Muscle layer of colon (tissue), 2 donors: ENCODE measurements around the gene CTNNA3.

Experiments
- H3K27ac ChIP-seq: one replicate; pipeline ENCODE4 v1.7.0; 2013; ENCODE audit warnings: low read depth, mild to moderate bottlenecking, low read length, moderate library complexity
- H3K27me3 ChIP-seq, 2 donors: one replicate each; pipeline ENCODE4 v1.7.0; 2013; ENCODE audit warnings: low read length in 2 of 2, mild to moderate bottlenecking in 2 of 2; ENCODE audit not compliant: insufficient read depth in 2 of 2, control insufficient read depth in 1 of 2
- H3K36me3 ChIP-seq: one replicate; pipeline ENCODE4 v1.7.0; 2013; ENCODE audit warnings: mild to moderate bottlenecking, low read length; ENCODE audit not compliant: insufficient read depth
- H3K4me1 ChIP-seq: one replicate; pipeline ENCODE4 v1.7.0; 2013; ENCODE audit warnings: mild to moderate bottlenecking, low read length; ENCODE audit not compliant: insufficient read depth
- H3K4me3 ChIP-seq, 2 donors: one replicate each; pipeline ENCODE4 v1.7.0; 2013; ENCODE audit warnings: low read length in 2 of 2, low read depth in 1 of 2, mild to moderate bottlenecking in 1 of 2, moderate library complexity in 1 of 2
- H3K9ac ChIP-seq: one replicate; pipeline ENCODE4 v1.7.0; 2013; ENCODE audit warnings: low read length
- H3K9me3 ChIP-seq: one replicate; pipeline ENCODE4 v1.7.0; 2013; ENCODE audit warnings: mild to moderate bottlenecking, low read length
- donor health status: abdominal sarcoma.
- donor health status: Adenocarcinoma of cecum.

The CTNNA3 gene

GRCh38 chr10:66463611-66464010, 1232.4 kb downstream of the CTNNA3 start:
- H3K36me3 ChIP-seq, result no peaks in the 10 kb centered on the region

DNA sequence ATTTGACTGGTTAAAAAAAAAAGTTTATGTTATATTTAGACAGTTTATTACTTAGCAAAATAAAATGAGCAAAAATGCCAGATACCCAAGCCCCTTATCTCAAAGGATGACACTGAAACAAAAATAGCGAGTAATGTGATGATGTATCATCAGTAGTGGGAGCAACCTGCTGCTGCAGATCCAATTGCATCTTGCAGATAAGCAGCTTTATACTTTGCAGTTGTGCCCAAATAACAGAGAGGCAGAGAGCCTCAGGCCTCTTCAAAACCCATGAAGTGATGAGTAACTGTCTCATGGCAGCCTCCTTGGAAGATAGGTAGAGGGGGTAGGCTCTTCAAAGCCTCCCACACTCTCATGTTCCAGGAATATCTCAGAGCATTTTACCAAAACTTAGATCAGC, 1238.4 kb downstream of the CTNNA3 start:
- no peak overlapping the region for H3K27ac ChIP-seq
- H3K4me1 ChIP-seq, result no peaks in the 10 kb centered on the region
- H3K9me3 ChIP-seq, result no peaks in the 10 kb centered on the region
- no peak overlapping the region for H3K4me3 ChIP-seq
- no peaks in the 10 kb centered on the region for H3K36me3 ChIP-seq
- H3K9ac ChIP-seq, result no peak overlapping the region
- H3K27me3 ChIP-seq, result no peaks in the 10 kb centered on the region

More at GRCh38 chr10:66463611-66464010, 1232.4 kb downstream of the CTNNA3 start:
- Histone ChIP-seq H3K9ac (no peak overlapping the region), H3K27ac (no peak overlapping the region), H3K9me3 (no peaks in the 10 kb centered on the region), H3K4me1 (no peaks in the 10 kb centered on the region), H3K27me3 (no peaks in the 10 kb centered on the region), H3K4me3 (no peak overlapping the region)

DNA sequence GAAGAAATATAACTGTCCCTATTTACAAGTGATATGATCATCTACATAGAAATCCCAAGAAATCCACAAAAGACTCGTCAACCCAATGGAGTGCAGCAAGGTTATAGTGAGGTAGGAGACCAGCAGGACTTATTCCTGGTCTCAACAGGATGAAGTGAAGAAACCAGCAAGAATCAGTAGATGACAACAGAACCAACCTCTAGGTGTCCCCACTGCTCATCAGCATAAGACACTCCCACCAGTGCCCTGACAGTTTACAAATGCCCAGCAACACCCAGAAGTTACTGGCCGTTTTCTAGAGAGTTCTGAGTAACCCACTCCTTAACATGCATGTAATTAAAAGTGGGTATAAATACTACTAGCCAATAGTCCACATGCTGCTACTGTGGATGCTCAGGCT, 1240.7 kb downstream of the CTNNA3 start:
- Histone ChIP-seq H3K4me1 (no peaks in the 10 kb centered on the region), H3K4me3 (no peak overlapping the region), H3K36me3 (no peaks in the 10 kb centered on the region), H3K9ac (no peak overlapping the region), H3K27me3 (no peaks in the 10 kb centered on the region), H3K27ac (no peak overlapping the region), H3K9me3 (no peaks in the 10 kb centered on the region)

DNA sequence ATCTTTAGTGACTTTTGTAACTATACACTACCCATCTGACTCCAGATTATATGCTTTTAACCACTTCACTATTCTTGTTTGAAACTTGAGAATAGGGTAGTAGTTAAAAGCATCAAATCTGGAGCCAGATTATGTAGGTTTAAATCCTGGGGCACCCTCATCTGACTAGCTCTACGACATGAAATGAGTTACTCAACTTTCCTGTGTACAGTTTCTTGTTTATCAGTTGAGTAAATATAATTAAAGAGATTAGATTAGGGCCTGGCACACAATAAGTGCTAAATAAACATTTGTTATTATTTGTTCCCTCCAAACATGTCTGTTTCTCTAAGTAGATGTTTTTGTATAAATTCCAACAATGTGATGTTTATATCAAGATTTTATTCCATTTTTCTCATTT, 1255.4 kb downstream of the CTNNA3 start:
- H3K36me3 ChIP-seq, result no peaks in the 10 kb centered on the region
- no peaks in the 10 kb centered on the region for H3K27me3 ChIP-seq
- H3K4me3 ChIP-seq, result no peak overlapping the region
- H3K9ac ChIP-seq, result no peak overlapping the region
- no peaks in the 10 kb centered on the region for H3K9me3 ChIP-seq
- H3K27ac ChIP-seq, result no peak overlapping the region
- no peaks in the 10 kb centered on the region for H3K4me1 ChIP-seq

- no peak overlapping the region for H3K27ac ChIP-seq
- H3K36me3 ChIP-seq, result no peaks in the 10 kb centered on the region
- H3K4me3 ChIP-seq, result no peak overlapping the region
- H3K9ac ChIP-seq, result no peak overlapping the region
- H3K9me3 ChIP-seq, result no peaks in the 10 kb centered on the region
- H3K27me3 ChIP-seq, result no peaks in the 10 kb centered on the region
- H3K4me1 ChIP-seq, result no peaks in the 10 kb centered on the region
Measured at GRCh38 chr10:66414943-66415342, 1281.1 kb downstream of the CTNNA3 start.

DNA sequence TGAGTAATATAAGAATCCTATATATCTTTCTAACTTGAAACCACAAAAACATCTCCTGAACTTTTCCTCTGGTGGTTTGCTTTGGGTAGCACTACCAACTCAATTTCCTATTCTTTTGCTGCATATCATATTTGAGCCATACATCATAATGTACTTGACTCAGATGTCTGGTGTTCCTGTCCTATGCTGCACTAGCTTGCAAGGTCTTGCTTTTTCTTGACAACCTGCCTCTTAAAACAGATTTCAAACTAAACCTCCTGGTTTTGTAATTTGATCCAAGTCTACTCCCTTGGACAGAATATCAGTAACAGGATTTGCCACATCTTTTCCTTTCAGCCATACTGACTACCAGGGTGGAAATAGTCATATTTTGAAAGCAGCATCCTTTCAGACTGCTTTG, 1290.4 kb downstream of the CTNNA3 start:
- H3K9ac ChIP-seq, result no peak overlapping the region
- no peaks in the 10 kb centered on the region for H3K9me3 ChIP-seq
- H3K36me3 ChIP-seq, result no peaks in the 10 kb centered on the region
- no peak overlapping the region for H3K4me3 ChIP-seq
- no peaks in the 10 kb centered on the region for H3K4me1 ChIP-seq
- H3K27me3 ChIP-seq, result no peaks in the 10 kb centered on the region
- H3K27ac ChIP-seq, result no peak overlapping the region

DNA sequence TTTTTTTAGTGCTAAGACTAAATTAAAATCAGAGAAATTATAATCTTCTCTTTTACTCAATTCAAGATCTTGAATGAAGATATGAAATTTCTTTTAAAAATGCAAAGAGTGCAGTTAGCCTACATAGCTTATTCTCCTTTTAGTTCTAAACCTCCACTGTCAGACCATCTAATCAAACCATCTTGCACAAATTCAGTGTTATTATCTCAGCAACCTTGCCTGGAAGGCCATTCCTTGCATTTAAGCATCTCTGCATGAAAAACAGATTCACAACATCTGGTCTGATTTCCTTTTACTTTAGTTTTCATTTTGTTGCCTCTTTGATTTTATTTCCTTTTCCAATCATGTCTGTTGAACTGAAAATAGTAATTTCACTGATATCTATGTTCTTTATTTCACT, 1297.3 kb downstream of the CTNNA3 start:
- no peaks in the 10 kb centered on the region for H3K27me3 ChIP-seq

GRCh38 chr10:66394342-66395063, 1301.5 kb downstream of the CTNNA3 start:
- Histone ChIP-seq H3K4me3 (no peak overlapping the region), H3K9ac (no peak overlapping the region), H3K9me3 (no peaks in the 10 kb centered on the region), H3K27ac (no peak overlapping the region), H3K36me3 (no peaks in the 10 kb centered on the region), H3K27me3 (no peaks in the 10 kb centered on the region), H3K4me1 (no peaks in the 10 kb centered on the region)

More for the DNA sequence above, 1297.3 kb downstream of the CTNNA3 start:
- no peak overlapping the region for H3K27ac ChIP-seq
- H3K4me3 ChIP-seq, result no peak overlapping the region
- H3K9me3 ChIP-seq, result no peaks in the 10 kb centered on the region
- H3K4me1 ChIP-seq, result no peaks in the 10 kb centered on the region
- no peaks in the 10 kb centered on the region for H3K36me3 ChIP-seq
- no peak overlapping the region for H3K9ac ChIP-seq

DNA sequence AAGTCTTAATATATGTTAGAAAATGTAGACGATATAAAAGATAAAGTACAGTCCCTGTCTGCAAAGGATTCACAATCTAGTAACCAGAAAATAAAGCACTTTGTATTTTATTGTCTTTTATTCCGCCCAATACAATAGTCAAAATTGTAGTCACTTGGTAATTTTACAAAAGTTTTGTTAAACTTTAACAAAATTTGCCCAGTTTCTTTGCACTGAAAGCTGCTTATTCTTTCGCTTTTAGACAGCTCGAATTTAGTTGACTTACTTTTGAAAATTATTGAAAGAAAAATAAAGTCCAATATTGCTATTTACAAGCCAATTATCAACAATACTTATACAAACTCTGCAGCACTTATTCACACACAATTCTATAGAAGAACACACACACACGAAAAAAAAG, 1305.1 kb downstream of the CTNNA3 start:
- no peaks in the 10 kb centered on the region for H3K36me3 ChIP-seq
- no peaks in the 10 kb centered on the region for H3K27me3 ChIP-seq
- H3K27ac ChIP-seq, result no peak overlapping the region
- H3K9me3 ChIP-seq, result no peaks in the 10 kb centered on the region
- H3K4me3 ChIP-seq, result no peak overlapping the region
- H3K9ac ChIP-seq, result no peak overlapping the region
- H3K4me1 ChIP-seq, result no peaks in the 10 kb centered on the region

- Histone ChIP-seq H3K4me1 (no peaks in the 10 kb centered on the region), H3K36me3 (no peaks in the 10 kb centered on the region), H3K4me3 (no peak overlapping the region), H3K27me3 (no peaks in the 10 kb centered on the region), H3K9me3 (no peaks in the 10 kb centered on the region), H3K9ac (no peak overlapping the region), H3K27ac (no peak overlapping the region)
Measured at GRCh38 chr10:66381045-66381444, 1315.0 kb downstream of the CTNNA3 start.

DNA sequence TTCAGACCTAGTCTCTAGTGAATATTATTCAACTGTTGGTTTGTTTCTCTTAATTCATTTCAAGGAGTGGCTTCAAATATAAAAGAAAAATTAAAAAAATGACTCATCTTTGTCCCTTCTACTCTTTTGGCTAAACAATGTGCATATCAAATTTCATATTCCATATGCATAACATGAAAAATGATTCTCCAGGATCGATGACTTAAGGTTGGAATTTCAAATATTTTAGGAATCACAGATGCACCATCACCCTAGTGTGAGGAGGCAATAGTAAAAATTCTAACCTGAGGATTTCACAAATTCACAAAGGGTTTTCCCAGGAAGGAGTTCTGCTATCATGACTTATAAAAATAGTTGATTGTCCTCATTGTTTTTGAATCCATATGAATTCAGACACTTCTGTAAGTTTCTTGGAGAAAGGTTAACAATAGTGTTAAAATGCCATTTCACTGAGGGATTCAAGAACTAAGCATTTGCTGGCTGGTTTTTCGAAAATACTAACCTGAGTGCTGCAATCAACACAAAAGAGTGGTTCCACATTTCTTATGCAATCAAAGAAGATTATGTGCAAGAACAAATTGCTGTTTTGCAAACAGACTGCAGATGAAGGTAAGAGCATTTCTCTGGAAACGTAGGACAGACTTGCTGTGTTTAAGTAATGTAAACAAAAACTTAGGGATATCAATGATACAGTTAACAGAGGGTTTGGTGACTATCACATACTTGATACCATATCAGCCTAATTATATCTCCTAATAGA, 1317.7 kb downstream of the CTNNA3 start:
- Histone ChIP-seq H3K36me3 (no peaks in the 10 kb centered on the region), H3K27ac (no peak overlapping the region), H3K27me3 (no peaks in the 10 kb centered on the region), H3K9ac (no peak overlapping the region), H3K9me3 (no peaks in the 10 kb centered on the region), H3K4me3 (no peak overlapping the region), H3K4me1 (no peaks in the 10 kb centered on the region)

- H3K27me3 ChIP-seq, result no peaks in the 10 kb centered on the region
- no peak overlapping the region for H3K9ac ChIP-seq
- H3K9me3 ChIP-seq, result no peaks in the 10 kb centered on the region
- H3K4me1 ChIP-seq, result no peaks in the 10 kb centered on the region
- no peak overlapping the region for H3K4me3 ChIP-seq
- H3K27ac ChIP-seq, result no peak overlapping the region
- no peaks in the 10 kb centered on the region for H3K36me3 ChIP-seq
Measured at GRCh38 chr10:66368146-66368545, 1327.8 kb downstream of the CTNNA3 start.
